Placental pericyte (primary cell): ENCODE measurements around the gene NUP54. TPM values are rescaled to one million over a fixed set of nuclear protein-coding genes. Genes with fewer than 3 reads are reported as not detected.

Experiments used
- total RNA-seq: library from RNA; depleted of rRNA; stranded (reverse); fragments of >200 nt; gene quantifications from 2 replicates; pipeline ENCODE4 v1.2.3, GENCODE V29; 2012

The NUP54 gene, protein sequence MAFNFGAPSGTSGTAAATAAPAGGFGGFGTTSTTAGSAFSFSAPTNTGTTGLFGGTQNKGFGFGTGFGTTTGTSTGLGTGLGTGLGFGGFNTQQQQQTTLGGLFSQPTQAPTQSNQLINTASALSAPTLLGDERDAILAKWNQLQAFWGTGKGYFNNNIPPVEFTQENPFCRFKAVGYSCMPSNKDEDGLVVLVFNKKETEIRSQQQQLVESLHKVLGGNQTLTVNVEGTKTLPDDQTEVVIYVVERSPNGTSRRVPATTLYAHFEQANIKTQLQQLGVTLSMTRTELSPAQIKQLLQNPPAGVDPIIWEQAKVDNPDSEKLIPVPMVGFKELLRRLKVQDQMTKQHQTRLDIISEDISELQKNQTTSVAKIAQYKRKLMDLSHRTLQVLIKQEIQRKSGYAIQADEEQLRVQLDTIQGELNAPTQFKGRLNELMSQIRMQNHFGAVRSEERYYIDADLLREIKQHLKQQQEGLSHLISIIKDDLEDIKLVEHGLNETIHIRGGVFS
- total RNA-seq, result 30.9 and 70.4 TPM in 2 replicates

DNA sequence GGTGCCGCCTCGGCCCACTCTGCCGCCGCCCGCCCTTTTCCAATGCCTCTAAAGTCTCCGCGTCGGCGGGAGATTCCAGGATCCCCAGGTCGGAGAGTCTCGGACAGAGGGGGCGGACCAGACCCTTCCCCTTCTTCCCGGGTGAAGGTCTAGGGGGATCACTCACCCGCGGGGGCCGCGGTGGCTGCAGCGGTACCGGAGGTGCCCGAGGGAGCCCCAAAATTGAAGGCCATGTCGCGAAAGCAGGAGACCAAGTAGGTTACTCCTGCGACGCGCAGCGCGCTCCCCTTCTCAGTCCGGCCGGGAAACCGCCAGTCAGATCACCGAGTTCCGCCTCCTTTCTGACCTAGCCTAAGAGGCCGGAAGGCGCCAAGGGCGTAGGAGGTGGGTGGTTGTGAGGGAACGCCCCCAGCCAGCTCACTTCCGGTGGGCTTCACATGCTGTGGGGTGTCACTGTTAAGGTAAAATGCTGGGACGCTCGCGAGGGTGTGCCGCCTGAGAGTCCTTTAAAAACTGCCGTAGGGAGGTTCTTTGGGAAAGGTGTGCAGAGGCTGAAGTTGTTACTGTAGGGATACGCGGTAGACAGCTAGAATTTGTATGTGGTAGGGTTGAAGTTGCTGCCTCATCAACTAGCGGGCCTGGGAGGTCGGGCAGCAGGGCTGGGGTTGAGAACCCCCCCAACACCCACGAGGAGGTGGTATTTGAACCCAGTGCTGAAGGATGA is at the start of gene NUP54:
Gene NUP54 (minus strand): TSS at position 256 of the 724 bp plus-strand sequence. CDS start 23 bp downstream, at position 233.

DNA sequence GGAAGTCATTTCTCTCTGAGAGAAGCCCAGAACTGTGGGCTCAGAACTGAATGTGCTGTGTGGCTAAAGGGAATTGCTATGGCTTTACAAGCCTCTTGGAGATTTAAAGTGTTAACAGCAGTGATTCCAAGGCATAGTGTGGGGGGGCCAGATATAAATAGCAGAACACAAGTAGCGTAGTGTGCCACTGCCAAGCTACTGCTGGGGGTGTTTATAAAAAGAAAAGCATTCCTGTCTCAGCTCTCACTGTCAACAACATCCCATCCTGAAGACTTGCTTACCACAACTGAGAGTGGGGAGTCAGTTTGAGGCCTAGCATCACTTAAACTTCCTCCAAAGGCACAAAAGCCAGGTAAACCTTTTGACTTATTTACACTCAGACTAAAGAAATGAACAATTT is 73.7 kb downstream of the NUP54 start, which contains the start of gene ART3:
Gene ART3 (plus strand): TSS at position 242 of the 400 bp plus-strand sequence. CDS start 1,181 bp downstream, outside the sequence.

Other genes starting within 250 kb of the NUP54 start
- gene PPEF2, start 245.9 kb downstream of the NUP54 start, total RNA-seq, result under 0.01 TPM in 1 of 2 replicates, not detected in the other
- 28.9 and 40.4 TPM in 2 replicates for gene NAAA, start 207.4 kb downstream of the NUP54 start, total RNA-seq
- 47.3 and 50.5 TPM in 2 replicates for gene SDAD1, start 157.5 kb downstream of the NUP54 start, total RNA-seq
- gene CXCL9, start 140.9 kb downstream of the NUP54 start, total RNA-seq, result under 0.01 TPM in 1 of 2 replicates, not detected in the other
- gene CXCL10, start 124.9 kb downstream of the NUP54 start, total RNA-seq, result 0.43 TPM in 1 of 2 replicates, not detected in the other
- 0.14 TPM in 1 of 2 replicates, not detected in the other for gene CXCL11, start 112.3 kb downstream of the NUP54 start, total RNA-seq
- gene ART3, start 73.7 kb downstream of the NUP54 start, total RNA-seq, result not detected in 2 replicates
- 144 and 152 TPM in 2 replicates for gene SCARB2, start 65.4 kb upstream of the NUP54 start, total RNA-seq
- gene FAM47E, start 103.3 kb upstream of the NUP54 start, total RNA-seq, result not detected in 2 replicates
- 2.6 and 4.0 TPM in 2 replicates for gene STBD1, start 158.3 kb upstream of the NUP54 start, total RNA-seq